OCI-LY7 (cell line): ENCODE data around the gene BTD. TPM values are rescaled to one million over a fixed set of nuclear protein-coding genes. Genes with fewer than 3 reads are reported as not detected.

Experiments
- BruUV-seq: library from RNA; stranded (reverse); fragments of 400-500 nt; replicated peaks from 2 replicates; lab custom pipeline; 2021; lab: Mats Ljungman, UMichigan
- CTCF ChIA-PET: fragments of 300-600 bp; sonication (Branson Sonifier 250); formaldehyde crosslinking; loops from one replicate; lab custom pipeline; 2022; ENCODE audit warnings: antibody characterized with exemption; ENCODE audit not compliant: unreplicated experiment; lab: Charles Lee
- POLR2A ChIA-PET: fragments of 300-600 bp; sonication (Branson Sonifier 250); formaldehyde crosslinking; loops from one replicate; lab custom pipeline; 2022; ENCODE audit warnings: antibody characterized with exemption; lab: Charles Lee
- DNase-seq: peaks from one replicate; pipeline ENCODE4 v3.0.0-alpha.2; 2015; ENCODE audit warnings: low spot score
- H2AFZ ChIP-seq: fragments of 200-600 bp; sonication (generic), shearing (Covaris generic); 2 replicates; pipeline ENCODE4 v1.6.1; 2014; ENCODE audit warnings: mild to moderate bottlenecking, antibody characterized with exemption, low read length, moderate library complexity
- H3K27ac ChIP-seq: fragments of 200-600 bp; sonication (generic); 2 replicates; pipeline ENCODE4 v1.5.1; 2014; ENCODE audit warnings: mixed run types, low read depth, mild to moderate bottlenecking, moderate library complexity, low read length, inconsistent platforms; ENCODE audit not compliant: poor library complexity, severe bottlenecking
- H3K36me3 ChIP-seq: fragments of 200-600 bp; sonication (generic); 2 replicates; pipeline ENCODE4 v1.6.1; 2014; ENCODE audit warnings: mild to moderate bottlenecking, antibody characterized with exemption, low read length, moderate library complexity, mixed read lengths; ENCODE audit not compliant: insufficient read depth
- H3K4me1 ChIP-seq: fragments of 200-600 bp; sonication (generic); 2 replicates; pipeline ENCODE4 v1.5.1; 2014; ENCODE audit warnings: mild to moderate bottlenecking, low read length; ENCODE audit not compliant: insufficient read depth, poor library complexity, severe bottlenecking
- H3K4me2 ChIP-seq: fragments of 200-600 bp; sonication (generic); 2 replicates; pipeline ENCODE4 v1.6.1; 2014; ENCODE audit warnings: mild to moderate bottlenecking, low read length
- H3K4me3 ChIP-seq: fragments of 200-600 bp; sonication (generic); 2 replicates; pipeline ENCODE4 v1.5.1; 2014; ENCODE audit warnings: mild to moderate bottlenecking, low read depth, low read length; ENCODE audit not compliant: poor library complexity, severe bottlenecking
- H3K79me2 ChIP-seq: fragments of 200-600 bp; sonication (generic); 2 replicates; pipeline ENCODE4 v1.6.1; 2016; ENCODE audit warnings: low read depth, mild to moderate bottlenecking, low read length, moderate library complexity, mixed read lengths; ENCODE audit not compliant: insufficient read depth
- H3K9me2 ChIP-seq: fragments of 200-600 bp; sonication (generic); 2 replicates; pipeline ENCODE4 v1.6.1; 2016; ENCODE audit warnings: mild to moderate bottlenecking, low read length, mixed read lengths; ENCODE audit not compliant: insufficient read depth
- H3K9me3 ChIP-seq: fragments of 200-600 bp; sonication (generic); 2 replicates; pipeline ENCODE4 v1.6.1; 2014; ENCODE audit warnings: mild to moderate bottlenecking, mixed run types, low read length, mixed read lengths
- H4K20me1 ChIP-seq: fragments of 200-600 bp; sonication (generic); 2 replicates; pipeline ENCODE4 v1.6.1; 2014; ENCODE audit warnings: mild to moderate bottlenecking, antibody characterized with exemption, low read length, moderate library complexity, mixed read lengths; ENCODE audit not compliant: insufficient read depth
- CTCF ChIP-seq: fragments of 200-600 bp; sonication (generic); conservative IDR thresholded peaks from 2 replicates; pipeline ENCODE4 v1.5.1; 2014; ENCODE audit warnings: mild to moderate bottlenecking, antibody characterized with exemption, low read length, moderate library complexity, mixed read lengths
- EZH2phosphoT487 ChIP-seq: fragments of 200-600 bp; sonication (generic); IDR thresholded peaks from 2 replicates; pipeline ENCODE4 v1.6.1; 2018; ENCODE audit warnings: low read depth, borderline replicate concordance, mild to moderate bottlenecking, mixed run types, antibody characterized with exemption, low read length, moderate library complexity, mixed read lengths
- intact Hi-C: fragments of 100-400 bp; cut with micrococcal nuclease; formaldehyde crosslinking; loops from one replicate; pipeline ENCODE4 v1.10.0; 2022; ENCODE audit not compliant: unreplicated experiment
- total RNA-seq, 2 experiments: library from RNA; depleted of rRNA in 1 of 2; stranded (reverse); fragments of >200 nt in 1 of 2; shearing (Covaris generic) in 1 of 2; gene quantifications; 2 replicates each; pipeline ENCODE4 v1.2.3, GENCODE V29; 2014 to 2022

BTD gene
- total RNA-seq, 2 experiments from 2014 or later, result 4.2 to 6.0 TPM

GRCh38 chr3:15581471-15582394 lies 19.8 kb upstream of the BTD start:
- intact Hi-C loops, result no loop called here
- Histone ChIP-seq H3K79me2 (no peaks in the 10 kb centered on the region), H3K36me3 (peaks cover 50% of the 10 kb centered on the region; the same call in 1 of the 2 replicates), H3K9me3 (no peaks in the 10 kb centered on the region), H3K4me2 (no peak overlapping the region), H3K27ac (no peak overlapping the region), H3K4me1 (peaks cover 2% of the 10 kb centered on the region), H4K20me1 (no peaks in the 10 kb centered on the region), H2AFZ (no peak overlapping the region), H3K4me3 (no peak overlapping the region), H3K9me2 (no peaks in the 10 kb centered on the region)
- CTCF ChIA-PET, result no interaction called here
- BruUV-seq, result no TSS peak
- no peak for DNase-seq
- TF ChIP-seq CTCF, result no peak
- no peak for TF ChIP-seq EZH2phosphoT487
- POLR2A ChIA-PET, result no interaction called here

GRCh38 chr3:15585111-15585845 lies 16.3 kb upstream of the BTD start:
- CTCF ChIA-PET, result no interaction called here
- H3K36me3 ChIP-seq, result peaks cover 59% of the 10 kb centered on the region

More at GRCh38 chr3:15585111-15585845, 16.3 kb upstream of the BTD start:
- no peaks in the 10 kb centered on the region for H3K9me3 ChIP-seq
- no peak overlapping the region for H3K27ac ChIP-seq
- intact Hi-C loops, result no loop called here
- no peak overlapping the region for H3K4me2 ChIP-seq
- no peaks in the 10 kb centered on the region for H4K20me1 ChIP-seq
- H3K4me3 ChIP-seq, result no peak overlapping the region
- no peak overlapping the region for H2AFZ ChIP-seq
- no peaks in the 10 kb centered on the region for H3K9me2 ChIP-seq
- no peak for DNase-seq
- BruUV-seq, result no TSS peak
- no peaks in the 10 kb centered on the region for H3K4me1 ChIP-seq
- POLR2A ChIA-PET, result interaction anchor here (0.8 to 1.2 kb wide), 2 partner anchors 12 to 14 kb away, joined by 3 read pairs; no protein-coding TSS in a partner anchor
- no peak for TF ChIP-seq CTCF
- no peak for TF ChIP-seq EZH2phosphoT487
- H3K79me2 ChIP-seq, result no peaks in the 10 kb centered on the region
